ENCODE measurements around the gene DISC1.

DNA sequence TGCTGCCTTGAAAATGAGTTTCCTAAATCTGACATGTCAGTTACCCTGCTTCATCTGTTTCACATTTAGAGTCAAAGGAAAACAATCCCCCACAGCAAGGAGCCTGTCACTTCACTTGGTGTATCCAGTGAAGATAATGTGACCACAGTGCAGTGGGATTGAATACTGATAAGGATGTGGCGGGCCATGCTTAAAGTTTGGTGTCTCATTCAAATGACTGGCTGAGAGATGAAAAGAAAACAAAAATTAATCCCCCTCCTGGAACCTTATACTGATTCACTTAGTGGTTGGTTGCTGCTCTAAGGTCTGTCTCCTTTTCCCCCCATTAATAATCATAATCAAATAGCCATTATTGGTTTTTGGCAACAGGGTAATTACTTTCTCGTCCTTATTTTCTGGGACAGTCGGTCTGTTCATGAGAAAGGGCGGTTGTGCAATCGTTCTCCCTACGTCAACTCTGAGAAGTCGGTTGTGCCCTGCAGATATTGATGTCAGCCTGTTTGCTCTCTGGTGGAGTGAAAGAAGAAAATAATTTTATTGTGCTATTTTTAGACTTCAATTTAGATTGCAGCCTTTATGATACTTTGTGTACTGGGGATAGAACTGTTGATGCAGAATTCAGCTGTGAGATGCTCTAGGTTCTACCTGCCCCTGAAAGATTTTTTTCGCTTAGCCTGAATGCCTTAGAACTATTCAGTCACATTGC is 360.2 kb downstream of the DISC1 start:
- TF ChIP-seq CTCF (IDR thresholded peaks at IDR 0.05; ENCODE audit: low read depth, low read length) = no peak
- TF ChIP-seq POLR2A (IDR thresholded peaks at IDR 0.05; ENCODE audit: extremely low read depth, insufficient read length) = no peak
- no peak for TF ChIP-seq MAX (IDR thresholded peaks at IDR 0.05; ENCODE audit: low read depth, low read length)
- TF ChIP-seq MYC (IDR thresholded peaks at IDR 0.05; ENCODE audit: low read depth, low read length) = no peak

Data from NB4 (cell line).